ENCODE measurements around the gene PRR5L. TPM values are rescaled to one million over a fixed set of nuclear protein-coding genes. Genes with fewer than 3 reads are reported as not detected.

PRR5L gene
- polyA plus RNA-seq, 1 donor (not counting 4 experiments of a cell fraction or from before 2014, with no cell fraction given) = 20.1 TPM

DNA sequence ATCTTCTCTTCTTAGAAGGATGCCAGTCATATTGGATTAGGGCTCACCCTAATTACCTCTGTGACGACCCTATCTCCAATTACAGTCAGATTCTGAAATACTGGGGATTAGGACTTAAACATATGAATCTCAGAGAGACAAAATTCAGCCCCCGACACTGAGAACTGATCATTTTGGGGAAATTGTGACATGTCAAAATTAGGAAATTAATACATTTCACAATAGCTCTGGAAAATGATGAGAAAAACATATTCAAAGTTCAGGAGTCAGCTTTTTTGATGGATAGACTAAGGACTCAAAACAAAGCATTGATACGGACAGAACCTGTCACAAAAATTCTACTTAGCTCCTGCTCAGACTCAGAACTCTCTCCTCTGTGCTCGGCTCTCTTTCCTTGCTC, 47.7 kb upstream of the PRR5L start:
- H3K79me2 ChIP-seq (ENCODE audit: control insufficient read depth, insufficient read depth, low read length) = no peaks in the 10 kb centered on the region
- TF ChIP-seq, protein P1, sequence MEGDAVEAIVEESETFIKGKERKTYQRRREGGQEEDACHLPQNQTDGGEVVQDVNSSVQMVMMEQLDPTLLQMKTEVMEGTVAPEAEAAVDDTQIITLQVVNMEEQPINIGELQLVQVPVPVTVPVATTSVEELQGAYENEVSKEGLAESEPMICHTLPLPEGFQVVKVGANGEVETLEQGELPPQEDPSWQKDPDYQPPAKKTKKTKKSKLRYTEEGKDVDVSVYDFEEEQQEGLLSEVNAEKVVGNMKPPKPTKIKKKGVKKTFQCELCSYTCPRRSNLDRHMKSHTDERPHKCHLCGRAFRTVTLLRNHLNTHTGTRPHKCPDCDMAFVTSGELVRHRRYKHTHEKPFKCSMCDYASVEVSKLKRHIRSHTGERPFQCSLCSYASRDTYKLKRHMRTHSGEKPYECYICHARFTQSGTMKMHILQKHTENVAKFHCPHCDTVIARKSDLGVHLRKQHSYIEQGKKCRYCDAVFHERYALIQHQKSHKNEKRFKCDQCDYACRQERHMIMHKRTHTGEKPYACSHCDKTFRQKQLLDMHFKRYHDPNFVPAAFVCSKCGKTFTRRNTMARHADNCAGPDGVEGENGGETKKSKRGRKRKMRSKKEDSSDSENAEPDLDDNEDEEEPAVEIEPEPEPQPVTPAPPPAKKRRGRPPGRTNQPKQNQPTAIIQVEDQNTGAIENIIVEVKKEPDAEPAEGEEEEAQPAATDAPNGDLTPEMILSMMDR (optimal IDR thresholded peaks at IDR 0.05 in 1 of 3, IDR thresholded peaks at IDR 0.05 in 1 of 3, conservative IDR thresholded peaks at IDR 0.05 in 1 of 3; ENCODE audit: extremely low read depth in 1 of 3, insufficient read depth in 2 of 3, low read length in 3 of 3) = no peak
- TF ChIP-seq EZH2 (IDR thresholded peaks at IDR 0.05; ENCODE audit: low read length) = no peak
- no peak overlapping the region for H3K27ac ChIP-seq (ENCODE audit: control insufficient read depth, insufficient read depth, low read length)
- no peaks in the 10 kb centered on the region for H3K9me1 ChIP-seq (ENCODE audit: control insufficient read depth, extremely low read depth, insufficient read depth, low read length)
- FAIRE-seq (no peak), DNase-seq (ENCODE audit: low read depth, low spot score) (no peak)
- no peaks in the 10 kb centered on the region for H3K36me3 ChIP-seq (ENCODE audit: control insufficient read depth in 2 of 2, extremely low read depth in 1 of 2, insufficient read depth in 2 of 2, low read length in 2 of 2)
- H3K27me3 ChIP-seq (ENCODE audit: control insufficient read depth, extremely low read depth, insufficient read depth, low read length) = no peaks in the 10 kb centered on the region
- dilution Hi-C loops (cut with MboI; ENCODE audit: extremely low pct_ligation_motif_present, low sequenced_read_pairs) = no loop called here
- no peak overlapping the region for H3K9ac ChIP-seq (ENCODE audit: control insufficient read depth, extremely low read depth, insufficient read depth, low read length)
- H3K4me3 ChIP-seq (ENCODE audit: control insufficient read depth in 2 of 3, extremely low read depth in 1 of 3, insufficient read depth in 2 of 3, low read depth in 1 of 3, low read length in 3 of 3) = no peak overlapping the region
- H3K9me3 ChIP-seq (ENCODE audit: control insufficient read depth, low read depth, low read length) = no peaks in the 10 kb centered on the region
- peak overlapping the region; percentile 30 for H3K4me2 ChIP-seq (ENCODE audit: control insufficient read depth, extremely low read depth, insufficient read depth, low read depth, low read length)
- H4K20me1 ChIP-seq (ENCODE audit: control insufficient read depth, extremely low read depth, insufficient read depth, low read length) = no peaks in the 10 kb centered on the region
- H2AFZ ChIP-seq (ENCODE audit: control insufficient read depth, low read length) = no peak overlapping the region
- peaks cover 22% of the 10 kb centered on the region for H3K4me1 ChIP-seq (ENCODE audit: control insufficient read depth, extremely low read depth, insufficient read depth, low read length)

DNA sequence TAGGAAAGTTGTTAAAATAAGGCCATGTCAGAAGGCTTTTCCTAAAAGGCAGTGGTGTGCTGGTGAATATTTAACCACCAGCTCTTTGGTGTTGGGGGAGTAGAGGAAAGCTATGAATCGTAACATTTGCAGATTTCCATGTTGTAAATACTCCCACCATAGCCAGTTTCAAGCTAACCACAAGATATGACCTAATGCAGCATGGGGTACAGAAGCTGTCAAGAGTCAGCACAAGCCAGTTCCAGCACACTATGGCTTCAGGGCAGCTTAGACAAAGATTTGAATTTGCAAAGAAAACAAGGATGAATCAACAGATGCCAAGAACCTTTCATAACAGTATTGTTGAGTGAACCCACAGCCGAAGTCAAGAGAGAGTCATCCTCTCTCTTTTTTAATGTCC, 46.8 kb upstream of the PRR5L start:
- no peaks in the 10 kb centered on the region for H3K27me3 ChIP-seq (ENCODE audit: control insufficient read depth, extremely low read depth, insufficient read depth, low read length)
- H3K4me2 ChIP-seq (ENCODE audit: control insufficient read depth, extremely low read depth, insufficient read depth, low read depth, low read length) = peak overlapping the region; percentile 30
- H3K36me3 ChIP-seq (ENCODE audit: control insufficient read depth in 2 of 2, extremely low read depth in 1 of 2, insufficient read depth in 2 of 2, low read length in 2 of 2) = no peaks in the 10 kb centered on the region
- H3K79me2 ChIP-seq (ENCODE audit: control insufficient read depth, insufficient read depth, low read length) = no peaks in the 10 kb centered on the region
- H3K4me1 ChIP-seq (ENCODE audit: control insufficient read depth, extremely low read depth, insufficient read depth, low read length) = peaks cover 26% of the 10 kb centered on the region
- DNase-seq (ENCODE audit: low read depth, low spot score) (no peak), FAIRE-seq (peak; percentile 95)
- no peaks in the 10 kb centered on the region for H3K9me1 ChIP-seq (ENCODE audit: control insufficient read depth, extremely low read depth, insufficient read depth, low read length)
- H3K9ac ChIP-seq (ENCODE audit: control insufficient read depth, extremely low read depth, insufficient read depth, low read length) = no peak overlapping the region
- TF ChIP-seq EZH2 (IDR thresholded peaks at IDR 0.05; ENCODE audit: low read length) = no peak
- TF ChIP-seq, protein P1 (optimal IDR thresholded peaks at IDR 0.05 in 1 of 3, IDR thresholded peaks at IDR 0.05 in 1 of 3, conservative IDR thresholded peaks at IDR 0.05 in 1 of 3; ENCODE audit: extremely low read depth in 1 of 3, insufficient read depth in 2 of 3, low read length in 3 of 3) = no peak
- no peaks in the 10 kb centered on the region for H3K9me3 ChIP-seq (ENCODE audit: control insufficient read depth, low read depth, low read length)
- dilution Hi-C loops (cut with MboI; ENCODE audit: extremely low pct_ligation_motif_present, low sequenced_read_pairs) = no loop called here
- no peak overlapping the region for H3K4me3 ChIP-seq (ENCODE audit: control insufficient read depth in 2 of 3, extremely low read depth in 1 of 3, insufficient read depth in 2 of 3, low read depth in 1 of 3, low read length in 3 of 3)
- H2AFZ ChIP-seq (ENCODE audit: control insufficient read depth, low read length) = no peak overlapping the region
- H4K20me1 ChIP-seq (ENCODE audit: control insufficient read depth, extremely low read depth, insufficient read depth, low read length) = no peaks in the 10 kb centered on the region
- no peak overlapping the region for H3K27ac ChIP-seq (ENCODE audit: control insufficient read depth, insufficient read depth, low read length)
